Erythroblast (primary cell): ENCODE results near the gene CEACAM5.
"Not testable (repeated sequence)": the region's sequence is repeated elsewhere in the genome, so short reads cannot be mapped to it uniquely, and the experiment has no call there.

Experiments used
- DNase-seq, 2 experiments: peaks; one replicate each; lab custom pipeline; 2025; lab: John Stamatoyannopoulos, UW
- GATA1 ChIP-seq: IDR thresholded peaks from 2 replicates; pipeline ENCODE4 v1.6.1; 2011; ENCODE audit warnings: low read depth, mild to moderate bottlenecking, control low read depth, low read length, moderate library complexity
- POLR2A ChIP-seq: IDR thresholded peaks from 2 replicates; pipeline ENCODE4 v1.6.1; 2011; ENCODE audit warnings: mild to moderate bottlenecking, low read length

Gene CEACAM5

GRCh38 chr19:41705393-41706174 lies 2.8 kb upstream of the CEACAM5 start:
- DNase-seq = peak; percentile 9 to 28
- no peak for TF ChIP-seq POLR2A
- TF ChIP-seq GATA1 = no peak

- TF ChIP-seq GATA1 (no peak), POLR2A (no peak)
- peak; percentile 78 to 88 for DNase-seq
Observed at GRCh38 chr19:41706741-41707501, 1.5 kb upstream of the CEACAM5 start.

DNA sequence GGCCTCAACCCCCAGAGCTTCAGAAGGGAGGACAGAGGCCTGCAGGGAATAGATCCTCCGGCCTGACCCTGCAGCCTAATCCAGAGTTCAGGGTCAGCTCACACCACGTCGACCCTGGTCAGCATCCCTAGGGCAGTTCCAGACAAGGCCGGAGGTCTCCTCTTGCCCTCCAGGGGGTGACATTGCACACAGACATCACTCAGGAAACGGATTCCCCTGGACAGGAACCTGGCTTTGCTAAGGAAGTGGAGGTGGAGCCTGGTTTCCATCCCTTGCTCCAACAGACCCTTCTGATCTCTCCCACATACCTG lies 969 bp upstream of the CEACAM5 start:
- peak in 1 of 2 experiments; percentile 5 for DNase-seq
- no peak for TF ChIP-seq POLR2A
- no peak for TF ChIP-seq GATA1

GRCh38 chr19:41707871-41708371 lies 505 bp upstream of the CEACAM5 start:
- no peak for DNase-seq
- no peak for TF ChIP-seq GATA1
- no peak for TF ChIP-seq POLR2A

- not testable (repeated sequence) for DNase-seq
Observed at GRCh38 chr19:41709516-41709915, 1.1 kb downstream of the CEACAM5 start.

DNA sequence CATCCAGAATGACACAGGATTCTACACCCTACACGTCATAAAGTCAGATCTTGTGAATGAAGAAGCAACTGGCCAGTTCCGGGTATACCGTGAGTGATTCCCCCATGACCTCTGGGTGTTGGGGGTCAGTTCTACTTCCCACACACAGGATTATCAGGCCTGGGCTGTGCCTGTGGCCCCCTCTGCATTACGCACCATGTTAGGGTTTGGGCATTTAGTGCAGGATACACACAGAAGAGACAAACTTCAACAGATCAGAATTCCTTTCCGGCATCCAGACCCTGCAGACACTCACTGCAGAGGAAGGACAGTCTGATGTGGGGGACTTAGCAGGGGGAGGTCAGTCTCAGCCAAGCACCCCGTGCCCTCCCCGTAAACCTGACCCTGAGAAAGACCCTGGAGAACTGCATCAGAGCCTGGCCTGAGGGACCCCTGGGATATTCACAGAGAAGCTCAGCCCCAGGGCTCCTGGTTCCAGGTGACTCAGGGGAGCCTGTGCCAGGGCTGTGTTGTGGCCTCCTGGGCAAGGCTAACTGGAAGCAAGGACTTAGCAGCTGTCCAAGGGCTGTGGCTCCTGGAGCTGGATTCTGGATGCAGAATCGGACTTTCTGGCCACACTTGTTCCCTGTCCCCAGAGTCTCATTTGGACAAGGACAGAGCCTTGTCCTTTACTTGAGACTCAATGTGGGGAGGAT lies 1.7 kb downstream of the CEACAM5 start:
- no peak for DNase-seq
- TF ChIP-seq GATA1 (no peak), POLR2A (no peak)

DNA sequence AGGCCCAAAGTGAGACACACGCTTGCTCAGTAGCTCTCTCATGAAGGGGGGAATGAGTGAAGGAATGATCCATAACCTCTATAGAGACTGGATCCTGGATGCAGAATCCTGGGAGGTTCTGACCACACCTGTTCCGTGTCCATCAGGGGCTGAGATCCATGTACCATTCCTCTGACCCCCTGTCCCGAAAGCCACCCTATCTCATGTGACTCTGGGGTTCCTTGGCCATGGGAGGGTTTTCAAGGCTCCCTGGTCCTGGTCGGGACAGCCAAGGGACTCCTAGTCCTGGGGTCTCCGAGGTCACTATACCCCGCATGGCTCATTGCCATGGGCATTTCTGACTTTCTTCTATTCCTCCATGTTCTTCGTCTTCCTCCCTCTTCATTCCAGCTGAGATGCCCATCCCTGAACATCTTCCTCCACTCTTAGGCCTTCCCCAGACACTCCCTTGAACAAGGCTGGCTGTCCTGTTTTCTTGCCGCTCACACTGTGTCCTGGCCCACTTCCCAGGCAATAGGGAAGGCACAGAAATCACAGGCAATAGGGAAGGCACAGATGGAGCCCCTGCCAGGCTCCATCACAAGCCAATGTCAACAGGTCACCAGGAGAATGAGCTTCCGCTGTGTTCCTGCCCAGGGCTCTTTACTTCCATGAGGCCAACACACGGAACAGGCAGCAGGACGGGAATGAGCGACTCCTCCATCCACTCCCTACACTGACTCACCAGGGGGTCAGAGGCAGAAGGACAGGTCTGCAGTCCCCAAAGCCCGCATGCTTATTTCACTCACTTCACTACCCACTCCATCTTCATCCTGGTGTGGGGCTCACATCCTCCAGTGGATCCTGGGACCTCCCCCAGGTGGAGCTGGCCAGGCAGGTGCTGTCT lies 3.2 kb downstream of the CEACAM5 start:
- DNase-seq = no peak
- TF ChIP-seq POLR2A = no peak
- no peak for TF ChIP-seq GATA1

GRCh38 chr19:41714598-41714997 lies 6.2 kb downstream of the CEACAM5 start:
- no peak for DNase-seq

GRCh38 chr19:41718761-41719160 lies 10.3 kb downstream of the CEACAM5 start:
- TF ChIP-seq POLR2A = no peak
- TF ChIP-seq GATA1 = no peak

More at GRCh38 chr19:41714598-41714997, 6.2 kb downstream of the CEACAM5 start:
- TF ChIP-seq GATA1 (no peak), POLR2A (no peak)

DNA sequence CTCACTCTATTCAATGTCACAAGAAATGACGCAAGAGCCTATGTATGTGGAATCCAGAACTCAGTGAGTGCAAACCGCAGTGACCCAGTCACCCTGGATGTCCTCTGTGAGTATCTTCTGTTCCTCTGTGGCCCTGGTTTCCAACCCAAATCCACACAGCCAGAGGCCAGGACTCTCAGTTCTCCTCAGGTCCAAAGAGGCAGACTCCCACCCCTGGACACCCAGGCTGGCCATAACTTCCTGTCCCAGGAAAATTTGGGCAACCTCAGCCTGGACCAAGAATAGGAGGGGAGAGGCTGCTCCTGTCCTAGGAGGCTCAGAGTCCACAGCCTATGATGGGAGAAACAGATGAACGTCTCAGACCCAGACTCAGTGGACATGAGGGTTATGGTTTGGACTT lies 11.7 kb downstream of the CEACAM5 start:
- DNase-seq = no peak
- TF ChIP-seq GATA1 = no peak
- TF ChIP-seq POLR2A = no peak

More at GRCh38 chr19:41718761-41719160, 10.3 kb downstream of the CEACAM5 start:
- DNase-seq = no peak

DNA sequence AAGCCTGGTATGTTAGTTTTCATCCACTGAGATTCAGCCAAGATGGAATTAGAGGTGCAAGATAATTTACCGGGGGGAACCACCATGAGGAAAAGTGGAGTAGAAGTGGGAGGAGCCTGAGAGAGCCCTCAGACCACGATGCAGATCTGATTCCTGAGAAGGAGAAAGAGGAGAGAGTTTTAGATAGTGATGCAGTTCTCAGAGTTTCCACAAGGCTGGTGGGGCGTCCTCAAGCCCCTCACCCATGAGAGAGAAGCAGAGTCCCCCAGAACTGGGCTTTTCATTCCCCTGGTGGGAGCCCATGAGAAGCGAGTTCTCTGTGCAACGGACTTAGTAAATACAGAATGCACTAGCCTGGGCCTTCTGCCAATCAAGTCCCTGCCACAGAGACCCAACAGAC lies 18.1 kb downstream of the CEACAM5 start:
- no peak for TF ChIP-seq POLR2A
- TF ChIP-seq GATA1 = no peak
- no peak for DNase-seq

- no peak for TF ChIP-seq GATA1
- TF ChIP-seq POLR2A = no peak
- no peak for DNase-seq
Observed at GRCh38 chr19:41734156-41734555, 25.7 kb downstream of the CEACAM5 start.

DNA sequence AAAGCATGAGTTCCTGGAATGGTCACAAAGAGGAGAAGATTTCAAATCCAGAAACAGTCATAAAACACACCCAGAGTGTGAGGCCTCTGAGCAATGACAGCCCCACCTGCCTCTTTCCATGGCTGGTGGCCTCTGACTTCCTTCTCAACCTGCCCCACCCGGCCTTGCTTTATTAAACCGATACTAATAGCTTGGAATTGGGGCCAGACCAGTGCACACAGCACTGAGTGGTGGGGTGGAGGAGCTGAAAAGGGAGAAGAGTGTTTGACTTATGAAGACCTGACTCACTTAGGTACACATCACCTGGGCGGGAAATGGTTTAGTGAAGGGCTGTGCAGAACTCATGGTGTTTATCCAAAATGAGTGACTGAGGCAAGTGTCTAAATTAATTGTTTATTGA lies 26.2 kb downstream of the CEACAM5 start:
- no peak for DNase-seq
- no peak for TF ChIP-seq POLR2A
- TF ChIP-seq GATA1 = no peak
